ENCODE data around the gene BFSP1.

Gene BFSP1

DNA sequence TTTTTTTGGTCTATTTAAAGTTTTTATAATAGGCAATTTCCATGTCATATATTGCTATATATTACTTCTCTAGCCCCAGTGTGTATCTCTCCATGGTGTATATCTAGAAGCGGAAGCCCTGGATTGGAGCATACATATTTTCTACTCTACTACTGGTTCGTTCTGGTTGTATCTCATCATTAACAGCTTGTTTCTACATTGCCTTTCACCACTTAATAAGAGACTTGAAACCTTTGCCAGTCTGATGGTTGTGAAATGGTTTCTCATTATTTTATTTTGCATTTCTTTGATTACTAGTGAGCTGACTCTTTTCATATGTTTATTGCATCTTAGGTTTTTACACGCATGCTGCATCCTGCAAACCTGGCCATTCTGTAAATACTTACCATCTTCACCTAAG, 42.3 kb upstream of the BFSP1 start:
- Histone ChIP-seq H3K14ac (ENCODE audit: low read length in 2 of 2) (peak overlapping the region in 1 of 2 experiments; percentile 58), H3K36me3 (ENCODE audit: control insufficient read depth in 1 of 2, insufficient read depth in 2 of 2, low read depth in 1 of 2, low read length in 2 of 2) (peaks cover 0 to 16% of the 10 kb centered on the region in 2 experiments), H3K27ac (ENCODE audit: low read length, poor library complexity, severe bottlenecking) (no peak overlapping the region), H3K9me3 (ENCODE audit: control insufficient read depth, low read length) (no peaks in the 10 kb centered on the region), H2AFZ (ENCODE audit: low read depth, low read length) (no peak overlapping the region), H3K79me1 (replicated peaks; ENCODE audit: low read length, poor library complexity, severe bottlenecking) (no peaks in the 10 kb centered on the region), H4K91ac (ENCODE audit: low read length) (no peak overlapping the region), H3K27me3 (ENCODE audit: control insufficient read depth in 1 of 2, insufficient read depth in 1 of 2, low read length in 2 of 2) (no peaks in the 10 kb centered on the region), H3K4me1 (ENCODE audit: control insufficient read depth, insufficient read depth, low read depth, low read length) (peaks cover 1% of the 10 kb centered on the region), H3K9ac (ENCODE audit: low read length) (peak overlapping the region; percentile 96), H3K4me2 (ENCODE audit: low read length, poor library complexity, severe bottlenecking) (no peak overlapping the region), H2BK15ac (ENCODE audit: low read depth, poor library complexity, severe bottlenecking) (no peak overlapping the region), H3K4ac (ENCODE audit: low read depth in 1 of 2, low read length in 2 of 2) (no peak overlapping the region), H3K23ac (ENCODE audit: low read length in 2 of 2) (no peak overlapping the region), H3K4me3 (ENCODE audit: insufficient read depth in 1 of 2, low read depth in 1 of 2, low read length in 2 of 2) (no peak overlapping the region), H2AK5ac (ENCODE audit: low read length, severe bottlenecking) (no peak overlapping the region), H2BK120ac (ENCODE audit: low read depth, low read length) (no peak overlapping the region), H2BK5ac (ENCODE audit: low read depth, low read length, poor library complexity, severe bottlenecking) (no peak overlapping the region), H3K18ac (ENCODE audit: low read depth in 1 of 2, low read length in 2 of 2) (no peak overlapping the region), H4K8ac (ENCODE audit: low read length) (no peak overlapping the region), H2BK12ac (ENCODE audit: low read length in 2 of 2) (no peak overlapping the region)
- DNase-seq: no peak
- 93% methylated on average over 2 of the region's 3 CpGs for WGBS

DNA sequence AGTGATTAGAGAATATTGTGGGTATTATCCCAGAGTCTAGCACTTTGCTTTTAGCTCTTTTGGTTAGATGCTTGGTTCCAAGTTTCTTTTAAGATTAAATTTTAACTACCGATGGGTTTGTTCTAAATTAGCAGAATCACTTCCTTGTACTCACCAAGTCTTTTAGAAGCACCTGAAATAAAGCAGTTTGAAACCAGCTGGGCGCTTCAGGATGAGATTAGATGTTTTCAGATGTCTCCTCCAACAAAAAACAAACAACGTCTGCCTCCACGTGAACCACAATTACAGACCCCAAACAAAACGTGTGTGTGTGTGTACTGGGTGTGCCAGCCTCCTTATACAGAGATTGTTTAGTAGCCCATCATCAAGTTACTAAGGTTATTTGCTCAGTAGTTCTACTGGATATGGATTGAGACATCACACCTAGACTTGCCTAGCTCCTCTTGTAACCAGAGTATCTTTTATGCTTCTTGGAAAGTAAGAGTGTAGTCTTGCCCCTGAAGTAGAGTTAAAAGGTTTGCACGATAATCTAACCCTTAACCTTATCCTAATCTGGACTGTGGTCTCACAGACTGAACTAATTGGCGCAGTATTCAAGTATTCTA, 41.0 kb upstream of the BFSP1 start:
- DNase-seq: no peak
- no peak overlapping the region for H2AK5ac ChIP-seq (ENCODE audit: low read length, severe bottlenecking)
- peaks cover 4% of the 10 kb centered on the region for H3K4me1 ChIP-seq (ENCODE audit: control insufficient read depth, insufficient read depth, low read depth, low read length)
- no peak overlapping the region for H2AFZ ChIP-seq (ENCODE audit: low read depth, low read length)
- WGBS: 83% methylated on average over 1 of the region's 7 CpGs
- H3K36me3 ChIP-seq (ENCODE audit: control insufficient read depth in 1 of 2, insufficient read depth in 2 of 2, low read depth in 1 of 2, low read length in 2 of 2): peaks cover 0 to 16% of the 10 kb centered on the region in 2 experiments
- H4K8ac ChIP-seq (ENCODE audit: low read length): no peak overlapping the region
- peak overlapping the region; percentile 96 for H3K9ac ChIP-seq (ENCODE audit: low read length)
- no peak overlapping the region for H3K18ac ChIP-seq (ENCODE audit: low read depth in 1 of 2, low read length in 2 of 2)
- H4K91ac ChIP-seq (ENCODE audit: low read length): no peak overlapping the region
- H3K14ac ChIP-seq (ENCODE audit: low read length in 2 of 2): no peak overlapping the region
- no peak overlapping the region for H3K4ac ChIP-seq (ENCODE audit: low read depth in 1 of 2, low read length in 2 of 2)
- peak overlapping the region; percentile 79 for H2BK15ac ChIP-seq (ENCODE audit: low read depth, poor library complexity, severe bottlenecking)
- peak overlapping the region; percentile 66 for H3K4me2 ChIP-seq (ENCODE audit: low read length, poor library complexity, severe bottlenecking)
- no peak overlapping the region for H3K23ac ChIP-seq (ENCODE audit: low read length in 2 of 2)
- no peak overlapping the region for H2BK12ac ChIP-seq (ENCODE audit: low read length in 2 of 2)
- no peak overlapping the region for H2BK5ac ChIP-seq (ENCODE audit: low read depth, low read length, poor library complexity, severe bottlenecking)
- H3K27ac ChIP-seq (ENCODE audit: low read length, poor library complexity, severe bottlenecking): peak overlapping the region; percentile 7
- H3K27me3 ChIP-seq (ENCODE audit: control insufficient read depth in 1 of 2, insufficient read depth in 1 of 2, low read length in 2 of 2): no peaks in the 10 kb centered on the region
- no peaks in the 10 kb centered on the region for H3K9me3 ChIP-seq (ENCODE audit: control insufficient read depth, low read length)
- H2BK120ac ChIP-seq (ENCODE audit: low read depth, low read length): no peak overlapping the region
- peaks cover 2% of the 10 kb centered on the region for H3K79me1 ChIP-seq (replicated peaks; ENCODE audit: low read length, poor library complexity, severe bottlenecking)
- H3K4me3 ChIP-seq (ENCODE audit: insufficient read depth in 1 of 2, low read depth in 1 of 2, low read length in 2 of 2): peak overlapping the region in 1 of 2 experiments; percentile 95

DNA sequence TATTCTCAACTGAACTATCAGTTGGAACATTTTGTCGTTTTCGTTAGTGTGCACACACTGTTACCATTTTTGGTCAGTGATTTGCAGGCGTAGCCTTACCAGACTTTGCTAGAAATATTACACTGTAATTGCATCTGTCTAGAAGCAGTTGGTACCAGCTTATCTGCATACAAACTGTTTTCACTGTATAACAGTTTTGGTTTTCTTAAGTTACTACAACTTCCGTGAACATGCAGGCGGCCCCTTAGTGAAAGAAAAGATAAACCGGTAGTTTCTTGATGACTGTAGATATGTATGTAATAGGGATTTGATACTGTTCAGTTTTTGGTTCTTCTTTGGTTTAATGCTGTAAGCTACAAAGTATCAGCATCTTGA, 40.0 kb upstream of the BFSP1 start:
- no peak for DNase-seq
- H3K14ac ChIP-seq (ENCODE audit: low read length in 2 of 2): no peak overlapping the region
- no peak overlapping the region for H2BK15ac ChIP-seq (ENCODE audit: low read depth, poor library complexity, severe bottlenecking)
- no peaks in the 10 kb centered on the region for H3K27me3 ChIP-seq (ENCODE audit: control insufficient read depth in 1 of 2, insufficient read depth in 1 of 2, low read length in 2 of 2)
- H4K8ac ChIP-seq (ENCODE audit: low read length): no peak overlapping the region
- H2BK5ac ChIP-seq (ENCODE audit: low read depth, low read length, poor library complexity, severe bottlenecking): no peak overlapping the region
- no peak overlapping the region for H2BK120ac ChIP-seq (ENCODE audit: low read depth, low read length)
- H2AK5ac ChIP-seq (ENCODE audit: low read length, severe bottlenecking): no peak overlapping the region
- peaks cover 4% of the 10 kb centered on the region for H3K4me1 ChIP-seq (ENCODE audit: control insufficient read depth, insufficient read depth, low read depth, low read length)
- no peak overlapping the region for H3K27ac ChIP-seq (ENCODE audit: low read length, poor library complexity, severe bottlenecking)
- peak overlapping the region; percentile 96 for H3K9ac ChIP-seq (ENCODE audit: low read length)
- H2AFZ ChIP-seq (ENCODE audit: low read depth, low read length): no peak overlapping the region
- H3K18ac ChIP-seq (ENCODE audit: low read depth in 1 of 2, low read length in 2 of 2): no peak overlapping the region
- H3K9me3 ChIP-seq (ENCODE audit: control insufficient read depth, low read length): no peaks in the 10 kb centered on the region
- H2BK12ac ChIP-seq (ENCODE audit: low read length in 2 of 2): no peak overlapping the region
- H3K79me1 ChIP-seq (replicated peaks; ENCODE audit: low read length, poor library complexity, severe bottlenecking): peaks cover 3% of the 10 kb centered on the region
- H4K91ac ChIP-seq (ENCODE audit: low read length): no peak overlapping the region
- H3K36me3 ChIP-seq (ENCODE audit: control insufficient read depth in 1 of 2, insufficient read depth in 2 of 2, low read depth in 1 of 2, low read length in 2 of 2): peaks cover 0 to 8% of the 10 kb centered on the region in 2 experiments
- H3K4me2 ChIP-seq (ENCODE audit: low read length, poor library complexity, severe bottlenecking): peak overlapping the region; percentile 64
- H3K23ac ChIP-seq (ENCODE audit: low read length in 2 of 2): no peak overlapping the region
- H3K4ac ChIP-seq (ENCODE audit: low read depth in 1 of 2, low read length in 2 of 2): no peak overlapping the region
- H3K4me3 ChIP-seq (ENCODE audit: insufficient read depth in 1 of 2, low read depth in 1 of 2, low read length in 2 of 2): peak overlapping the region in 1 of 2 experiments; percentile 95
- WGBS: 0% methylated on average over 6 of the region's 6 CpGs

DNA sequence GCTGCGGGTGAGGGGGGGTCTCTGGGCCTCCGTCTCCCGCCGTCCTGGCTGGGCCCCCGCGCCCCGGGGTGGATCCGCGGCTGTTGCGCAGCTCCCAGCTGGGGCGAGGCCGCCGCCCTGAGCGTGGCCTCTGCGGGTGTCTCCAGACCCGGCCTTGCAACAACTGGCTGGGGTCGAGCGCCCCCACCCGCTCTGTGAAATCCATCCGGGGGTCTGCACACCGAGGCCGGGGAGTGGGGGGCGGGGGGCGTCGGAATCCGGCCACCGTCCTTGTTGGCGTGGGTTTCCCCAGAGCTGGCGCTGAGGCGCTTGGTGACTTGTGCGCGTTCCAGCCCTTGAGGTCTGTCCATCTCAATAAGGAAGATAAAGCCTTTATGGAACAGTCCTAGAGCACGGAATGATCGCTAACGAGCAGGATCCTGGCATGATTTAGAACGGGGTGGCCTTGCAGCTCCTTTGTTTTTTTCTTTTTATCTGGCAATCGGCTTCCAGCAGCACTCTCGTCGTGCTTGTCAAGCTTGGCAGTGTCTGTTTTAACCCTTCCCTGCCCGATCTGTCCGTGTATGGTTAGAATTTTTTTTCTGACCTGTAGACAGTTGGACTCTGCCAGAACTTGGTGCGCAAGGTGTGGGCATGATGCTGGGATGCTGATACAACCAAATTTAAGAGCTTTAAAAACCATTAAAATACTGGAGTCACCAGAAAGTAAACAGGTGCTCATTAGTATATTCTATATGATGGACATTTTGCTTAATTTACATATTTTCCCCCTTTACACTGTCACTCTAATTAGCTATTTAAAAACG, 39.4 kb upstream of the BFSP1 start:
- H2AFZ ChIP-seq (ENCODE audit: low read depth, low read length): peak overlapping the region; percentile 54
- peak overlapping the region; percentile 69 for H4K8ac ChIP-seq (ENCODE audit: low read length)
- H3K9ac ChIP-seq (ENCODE audit: low read length): peak overlapping the region; percentile 96
- H3K4ac ChIP-seq (ENCODE audit: low read depth in 1 of 2, low read length in 2 of 2): peak overlapping the region; percentile 94 to 97
- H3K23ac ChIP-seq (ENCODE audit: low read length in 2 of 2): peak overlapping the region; percentile 60 to 66
- under 1% methylated on average over 42 of the region's 43 CpGs for WGBS
- peak overlapping the region; percentile 93 to 95 for H3K4me3 ChIP-seq (ENCODE audit: insufficient read depth in 1 of 2, low read depth in 1 of 2, low read length in 2 of 2)
- H3K18ac ChIP-seq (ENCODE audit: low read depth in 1 of 2, low read length in 2 of 2): peak overlapping the region; percentile 99
- H3K4me2 ChIP-seq (ENCODE audit: low read length, poor library complexity, severe bottlenecking): peak overlapping the region; percentile 64
- peak overlapping the region; percentile 90 for H4K91ac ChIP-seq (ENCODE audit: low read length)
- peaks cover 4% of the 10 kb centered on the region for H3K4me1 ChIP-seq (ENCODE audit: control insufficient read depth, insufficient read depth, low read depth, low read length)
- peak overlapping the region; percentile 92 to 94 for H3K14ac ChIP-seq (ENCODE audit: low read length in 2 of 2)
- no peaks in the 10 kb centered on the region for H3K9me3 ChIP-seq (ENCODE audit: control insufficient read depth, low read length)
- peak overlapping the region in 1 of 2 experiments; percentile 45 for H2BK12ac ChIP-seq (ENCODE audit: low read length in 2 of 2)
- H3K36me3 ChIP-seq (ENCODE audit: control insufficient read depth in 1 of 2, insufficient read depth in 2 of 2, low read depth in 1 of 2, low read length in 2 of 2): peaks cover 0 to 8% of the 10 kb centered on the region in 2 experiments
- H2BK5ac ChIP-seq (ENCODE audit: low read depth, low read length, poor library complexity, severe bottlenecking): peak overlapping the region; percentile 96
- H2AK5ac ChIP-seq (ENCODE audit: low read length, severe bottlenecking): no peak overlapping the region
- H3K27ac ChIP-seq (ENCODE audit: low read length, poor library complexity, severe bottlenecking): peak overlapping the region; percentile 78
- H2BK15ac ChIP-seq (ENCODE audit: low read depth, poor library complexity, severe bottlenecking): peak overlapping the region; percentile 93
- H3K79me1 ChIP-seq (replicated peaks; ENCODE audit: low read length, poor library complexity, severe bottlenecking): peaks cover 3% of the 10 kb centered on the region
- peak overlapping the region; percentile 71 for H2BK120ac ChIP-seq (ENCODE audit: low read depth, low read length)
- H3K27me3 ChIP-seq (ENCODE audit: control insufficient read depth in 1 of 2, insufficient read depth in 1 of 2, low read length in 2 of 2): no peaks in the 10 kb centered on the region
- peak; percentile 67 for DNase-seq
